GM18870 (cell line): ENCODE measurements around the gene SULF2.
"Not testable (repeated sequence)": the region's sequence is repeated elsewhere in the genome, so short reads cannot be mapped to it uniquely, and the experiment has no call there.

Experiments used
- ATAC-seq: cut with Tn5 transposase; IDR thresholded peaks from one replicate; pipeline ENCODE4 v1.9.1; 2021; ENCODE audit warnings: moderate library complexity; ENCODE audit not compliant: unreplicated experiment

SULF2 gene

GRCh38 chr20:47785311-47785853 lies at the start of gene SULF2:
Gene SULF2, minus strand, starts transcription at chr20:47785481. Its CDS starts 28,118 bp downstream, at chr20:47757363.
- no peak for ATAC-seq

GRCh38 chr20:47831675-47832074 lies 46.4 kb upstream of the SULF2 start:
- not testable (repeated sequence) for ATAC-seq

GRCh38 chr20:47826716-47827115 lies 41.4 kb upstream of the SULF2 start:
- not testable (repeated sequence) for ATAC-seq

DNA sequence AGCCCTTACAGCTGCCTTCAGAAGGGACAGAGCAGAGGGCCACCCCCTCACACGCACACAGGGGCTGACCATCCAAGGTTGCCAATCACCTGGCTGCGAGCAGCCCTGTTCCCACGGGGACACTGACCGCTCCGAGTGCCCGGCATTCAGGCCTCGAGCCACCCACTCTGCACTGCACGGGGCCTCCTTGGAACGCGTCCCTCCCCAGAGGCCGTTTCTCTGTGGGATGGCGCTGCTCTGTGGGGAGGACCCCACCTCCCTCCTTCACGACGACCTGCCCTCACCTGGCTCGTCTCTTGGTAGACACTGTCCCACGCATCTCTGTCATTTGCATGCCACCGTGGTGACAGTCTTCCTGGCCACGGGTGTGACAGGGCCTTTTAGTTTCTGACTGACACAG lies 40.7 kb upstream of the SULF2 start:
- not testable (repeated sequence) for ATAC-seq

GRCh38 chr20:47825011-47825762 lies 39.9 kb upstream of the SULF2 start:
- ATAC-seq = no peak

DNA sequence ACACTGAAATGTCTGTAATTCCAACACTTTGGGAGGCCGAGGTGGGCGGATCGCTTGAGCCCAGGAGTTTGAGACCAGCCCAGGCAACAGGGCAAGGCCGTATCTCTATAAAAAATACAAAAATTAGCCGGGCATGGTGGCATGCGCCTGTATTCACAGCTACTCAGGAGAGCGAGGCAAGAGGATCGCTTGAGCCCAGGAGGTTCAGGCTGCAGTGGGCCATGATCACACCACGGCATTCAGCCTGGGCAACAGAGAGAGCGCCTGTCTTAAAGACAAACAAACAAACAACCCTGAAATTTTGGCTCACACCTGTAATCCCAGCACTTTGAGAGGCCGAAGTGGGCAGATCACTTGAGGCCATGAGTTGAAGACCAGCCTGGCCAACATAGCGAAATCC lies 38.7 kb upstream of the SULF2 start:
- not testable (repeated sequence) for ATAC-seq

GRCh38 chr20:47821481-47822100 lies 36.3 kb upstream of the SULF2 start:
- ATAC-seq = no peak

DNA sequence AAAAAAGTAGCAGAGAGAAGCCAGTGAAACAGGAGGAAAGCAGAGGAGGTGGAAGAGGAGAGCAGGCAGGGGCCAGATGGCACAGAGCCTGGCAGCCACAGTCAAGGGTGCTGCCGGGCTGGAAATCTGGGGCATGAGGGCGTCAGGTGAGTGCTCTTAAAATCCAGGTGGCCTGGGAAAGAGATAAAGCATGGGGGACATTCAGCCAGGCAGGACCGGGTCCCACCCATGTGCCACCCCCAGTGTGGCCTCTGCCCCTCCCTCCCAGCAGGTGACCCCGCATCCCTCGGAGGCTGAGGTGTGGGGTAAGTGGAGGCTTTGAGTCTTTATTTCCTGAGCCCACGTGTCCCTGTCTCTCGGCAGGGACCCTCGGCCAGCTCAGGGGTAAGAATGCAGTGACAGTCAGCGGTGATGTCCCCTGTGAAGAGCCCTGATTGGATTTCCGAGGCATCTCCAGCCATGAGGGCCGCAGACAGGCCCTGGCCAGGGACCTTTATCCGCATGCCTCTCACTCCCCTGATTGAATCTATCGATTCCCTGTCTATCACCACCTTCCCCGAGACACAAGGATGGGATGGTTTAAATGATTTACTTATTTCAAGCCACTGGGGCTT lies 33.8 kb upstream of the SULF2 start:
- no peak for ATAC-seq

DNA sequence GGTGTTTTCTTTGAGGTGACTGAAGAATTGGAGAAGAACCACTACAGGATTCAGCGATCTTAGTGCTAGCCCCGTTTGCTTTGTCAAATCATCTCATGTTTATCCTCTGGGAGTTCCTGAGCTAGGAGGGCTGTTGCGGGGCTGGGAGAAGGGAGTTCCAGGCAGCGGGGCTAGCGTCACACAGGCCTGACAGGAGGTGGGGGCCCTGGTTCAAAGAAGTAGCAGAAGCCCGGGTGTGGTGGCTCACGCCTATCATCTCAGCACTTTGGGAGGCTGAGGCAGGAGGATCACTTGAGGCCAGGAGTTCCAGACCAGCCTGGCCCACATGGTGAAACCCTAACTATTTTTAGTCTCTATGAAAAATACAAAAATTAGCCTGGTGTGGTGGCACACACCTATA lies 33.2 kb upstream of the SULF2 start:
- ATAC-seq = no peak

DNA sequence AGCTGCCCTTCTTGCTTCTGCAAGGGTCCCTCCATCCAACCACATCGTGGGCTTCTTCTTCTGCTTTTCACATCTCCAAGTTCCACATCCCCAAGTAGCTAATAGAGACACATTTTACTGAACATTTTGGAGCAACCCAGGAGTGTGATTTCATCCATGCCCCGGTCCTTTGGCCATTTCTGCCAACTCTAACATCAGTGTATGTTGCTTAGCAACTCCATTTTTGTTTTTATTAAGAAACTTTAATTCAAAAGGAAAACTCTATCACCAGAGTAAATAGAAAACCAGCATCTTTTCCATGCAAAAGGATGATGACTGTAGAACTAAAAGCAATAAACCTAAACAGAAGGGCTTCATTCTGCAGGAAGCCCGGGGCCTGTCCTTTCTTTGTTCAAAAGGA lies 32.7 kb upstream of the SULF2 start:
- no peak for ATAC-seq

- ATAC-seq = no peak
These were observed 32.3 kb upstream of the SULF2 start for GRCh38 chr20:47817573-47817972.

DNA sequence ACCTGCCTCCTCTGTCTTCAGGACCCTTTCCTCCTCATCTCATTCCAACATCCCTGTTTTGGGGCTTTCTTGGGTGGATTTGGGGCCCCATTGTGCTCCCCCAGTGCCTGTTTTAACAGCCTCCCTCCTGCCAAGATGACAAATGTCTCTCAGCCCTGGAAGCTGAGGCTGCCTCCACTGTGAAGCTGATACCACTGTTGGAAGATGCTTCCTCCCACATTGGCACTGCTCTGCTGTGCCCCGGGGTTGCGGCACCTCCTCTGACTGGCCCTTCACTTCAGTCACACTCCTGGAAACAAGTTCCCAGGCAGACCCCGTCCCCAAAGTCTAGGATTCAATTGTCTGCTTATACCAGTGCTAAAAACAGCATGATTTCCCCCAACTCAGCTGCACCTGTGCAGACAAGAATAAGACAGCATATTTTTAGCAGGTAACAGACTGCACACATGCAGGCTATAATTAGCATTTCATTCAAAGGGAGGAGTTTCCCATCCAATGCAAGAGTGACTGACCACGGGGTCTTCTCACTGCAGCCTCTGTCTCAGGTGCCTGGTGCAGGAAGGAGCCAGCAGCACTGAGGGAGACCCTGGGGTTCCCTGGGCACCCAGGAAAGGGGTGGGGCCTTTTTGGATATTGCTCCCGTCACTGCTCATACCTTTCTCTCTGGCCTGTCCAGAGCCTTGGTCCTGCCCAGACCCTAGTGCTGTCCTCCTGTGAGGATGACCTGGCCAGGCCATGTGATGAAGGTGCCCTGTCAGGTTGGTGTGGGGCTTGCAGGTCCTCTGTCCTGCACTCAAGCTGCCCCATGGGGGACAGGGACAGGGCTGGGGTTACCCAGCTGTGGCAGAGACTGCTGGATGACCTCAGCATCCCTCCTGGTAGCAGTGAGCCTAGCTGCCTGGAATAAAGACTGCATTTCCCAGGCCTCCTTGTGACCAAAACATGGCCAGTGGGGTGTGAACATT lies 31.5 kb upstream of the SULF2 start:
- ATAC-seq = no peak

DNA sequence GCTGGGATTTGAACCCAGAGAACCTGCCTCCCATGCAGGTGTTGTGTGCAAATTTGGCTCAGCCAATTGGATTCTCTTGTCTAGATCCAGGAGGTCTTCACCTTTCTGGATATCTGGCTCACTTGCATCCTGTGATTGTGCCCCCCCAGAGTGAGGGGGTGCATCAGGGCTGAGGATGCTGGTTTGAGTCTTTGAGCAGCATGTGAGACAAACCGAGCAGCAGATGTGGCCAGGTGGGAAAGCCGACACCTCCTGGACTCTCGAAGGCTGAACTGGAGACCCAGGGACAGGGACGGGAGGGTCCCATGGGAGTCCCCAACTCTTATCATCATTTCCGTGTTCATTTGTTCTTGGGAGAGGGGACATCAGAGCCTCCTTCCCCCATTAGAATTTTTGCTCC lies 30.6 kb upstream of the SULF2 start:
- ATAC-seq = no peak

DNA sequence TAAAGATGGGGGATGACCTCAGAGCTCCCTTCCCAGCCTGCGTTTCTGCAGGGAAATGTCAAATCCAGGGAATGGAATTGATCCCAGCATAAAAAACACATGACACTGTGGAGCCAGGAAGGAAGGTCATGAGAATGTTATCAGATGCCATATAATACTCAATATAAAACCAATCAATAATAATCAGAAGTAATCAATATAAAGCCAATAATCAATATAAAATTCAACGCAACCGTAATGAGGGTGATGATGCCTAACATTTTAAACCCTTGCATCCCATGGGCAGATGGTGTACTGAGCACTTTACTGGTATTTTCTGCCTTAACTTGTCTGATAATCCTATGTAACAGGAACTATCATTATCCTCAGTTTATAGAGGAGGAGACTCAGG lies 30.1 kb upstream of the SULF2 start:
- ATAC-seq = no peak

- no peak for ATAC-seq
These were observed 29.5 kb upstream of the SULF2 start for GRCh38 chr20:47814632-47815415.

GRCh38 chr20:47810721-47811347 lies 25.6 kb upstream of the SULF2 start:
- no peak for ATAC-seq

DNA sequence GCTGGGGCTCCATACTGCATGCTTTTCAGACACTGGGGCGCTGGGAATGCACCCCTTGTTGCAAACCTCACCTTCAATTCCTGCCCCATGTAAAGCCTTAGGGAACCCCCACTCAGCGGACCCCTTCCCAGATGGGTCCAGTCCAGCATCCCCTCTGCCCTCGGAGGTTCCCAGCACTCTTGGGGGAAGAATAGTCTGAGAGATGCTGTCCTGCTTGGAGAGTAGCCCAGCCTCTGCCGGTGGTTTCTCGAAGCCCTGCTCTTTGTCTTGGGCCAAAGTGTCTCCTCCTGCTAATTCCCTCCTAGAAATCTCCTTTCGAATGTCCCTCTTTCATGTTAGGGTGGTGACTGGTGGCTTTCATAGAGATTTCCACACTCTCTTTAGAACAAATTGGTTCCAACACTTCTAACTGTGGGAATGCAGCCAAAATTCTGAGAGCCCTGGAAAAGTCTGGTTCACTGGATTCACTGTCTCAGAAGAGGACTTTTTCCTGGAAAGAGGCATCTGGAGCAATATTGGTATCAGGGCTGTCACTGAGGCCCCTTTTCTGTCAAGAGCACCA lies 24.9 kb upstream of the SULF2 start:
- no peak for ATAC-seq

- ATAC-seq = no peak
These were observed 24.1 kb upstream of the SULF2 start for GRCh38 chr20:47809161-47809960.
